ENCODE measurements around the gene IL1RAPL1. TPM values are rescaled to one million over a fixed set of nuclear protein-coding genes. Genes with fewer than 3 reads are reported as not detected.

Gene IL1RAPL1
- total and polyA plus RNA-seq, 2 donors (not counting 3 experiments of a cell fraction or from before 2014, with no cell fraction given) = 0.79 to 1.3 TPM

DNA sequence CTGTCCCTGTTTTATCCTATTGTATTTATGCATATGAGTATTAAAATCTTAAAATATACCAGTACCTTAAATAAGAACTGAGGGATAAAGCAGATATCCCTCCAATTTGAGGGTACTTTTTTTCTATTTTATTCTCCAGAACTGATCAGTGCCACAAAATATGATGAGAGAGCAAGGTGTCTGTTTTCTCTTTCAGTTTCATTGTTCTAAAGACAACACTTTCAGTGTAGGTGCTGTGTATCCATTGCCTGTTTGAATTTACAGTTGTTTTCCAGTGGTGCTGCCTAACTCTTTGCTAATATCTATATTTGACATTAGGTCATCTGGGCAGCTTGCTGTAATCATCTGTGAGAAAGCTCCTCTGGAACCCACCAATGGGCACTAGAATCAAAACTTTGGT lies 394.7 kb downstream of the IL1RAPL1 start:
- Histone ChIP-seq H3K36me3 (ENCODE audit: control insufficient read depth in 2 of 2, extremely low read depth in 1 of 2, insufficient read depth in 2 of 2, low read length in 2 of 2) (no peaks in the 10 kb centered on the region), H3K27ac (ENCODE audit: insufficient read depth, low read depth, low read length) (no peak overlapping the region), H2AFZ (ENCODE audit: low read depth, low read length) (no peak overlapping the region), H3K4me3 (replicated peaks in 1 of 3; ENCODE audit: insufficient read depth in 1 of 3, low read depth in 1 of 3, low read length in 3 of 3) (no peak overlapping the region), H3K9ac (replicated peaks; ENCODE audit: extremely low read depth, insufficient read depth, low read length) (no peak overlapping the region), H3K79me2 (ENCODE audit: control insufficient read depth, insufficient read depth, low read length) (no peaks in the 10 kb centered on the region), H3K27me3 (ENCODE audit: control insufficient read depth in 2 of 2, insufficient read depth in 2 of 2, low read length in 2 of 2) (no peaks in the 10 kb centered on the region), H3K9me1 (replicated peaks; ENCODE audit: control insufficient read depth, extremely low read depth, insufficient read depth, low read length) (no peaks in the 10 kb centered on the region), H3K9me3 (replicated peaks; ENCODE audit: control insufficient read depth, insufficient read depth, low read length) (no peaks in the 10 kb centered on the region), H3K4me2 (ENCODE audit: insufficient read depth, low read length) (no peak overlapping the region), H3K4me1 (ENCODE audit: control insufficient read depth, extremely low read depth, insufficient read depth, low read length) (no peaks in the 10 kb centered on the region), H4K20me1 (replicated peaks; ENCODE audit: control insufficient read depth, extremely low read depth, insufficient read depth, low read length) (no peaks in the 10 kb centered on the region)
- TF ChIP-seq, protein P1, sequence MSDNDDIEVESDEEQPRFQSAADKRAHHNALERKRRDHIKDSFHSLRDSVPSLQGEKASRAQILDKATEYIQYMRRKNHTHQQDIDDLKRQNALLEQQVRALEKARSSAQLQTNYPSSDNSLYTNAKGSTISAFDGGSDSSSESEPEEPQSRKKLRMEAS (IDR thresholded peaks at IDR 0.05; ENCODE audit: insufficient read depth, insufficient read length) = no peak
- TF ChIP-seq, protein P2, sequence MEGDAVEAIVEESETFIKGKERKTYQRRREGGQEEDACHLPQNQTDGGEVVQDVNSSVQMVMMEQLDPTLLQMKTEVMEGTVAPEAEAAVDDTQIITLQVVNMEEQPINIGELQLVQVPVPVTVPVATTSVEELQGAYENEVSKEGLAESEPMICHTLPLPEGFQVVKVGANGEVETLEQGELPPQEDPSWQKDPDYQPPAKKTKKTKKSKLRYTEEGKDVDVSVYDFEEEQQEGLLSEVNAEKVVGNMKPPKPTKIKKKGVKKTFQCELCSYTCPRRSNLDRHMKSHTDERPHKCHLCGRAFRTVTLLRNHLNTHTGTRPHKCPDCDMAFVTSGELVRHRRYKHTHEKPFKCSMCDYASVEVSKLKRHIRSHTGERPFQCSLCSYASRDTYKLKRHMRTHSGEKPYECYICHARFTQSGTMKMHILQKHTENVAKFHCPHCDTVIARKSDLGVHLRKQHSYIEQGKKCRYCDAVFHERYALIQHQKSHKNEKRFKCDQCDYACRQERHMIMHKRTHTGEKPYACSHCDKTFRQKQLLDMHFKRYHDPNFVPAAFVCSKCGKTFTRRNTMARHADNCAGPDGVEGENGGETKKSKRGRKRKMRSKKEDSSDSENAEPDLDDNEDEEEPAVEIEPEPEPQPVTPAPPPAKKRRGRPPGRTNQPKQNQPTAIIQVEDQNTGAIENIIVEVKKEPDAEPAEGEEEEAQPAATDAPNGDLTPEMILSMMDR (IDR thresholded peaks at IDR 0.05; ENCODE audit: extremely low read depth in 1 of 2, insufficient read depth in 1 of 2, low read depth in 1 of 2, low read length in 2 of 2) = no peak
- TF ChIP-seq POLR2A (IDR thresholded peaks at IDR 0.05; ENCODE audit: low read depth, low read length) (no peak), GATA2 (IDR thresholded peaks at IDR 0.05; ENCODE audit: insufficient read depth, insufficient read length, low read depth, low read length) (no peak), FOS (IDR thresholded peaks at IDR 0.05; ENCODE audit: borderline replicate concordance, insufficient read depth, low read length) (no peak), MYC (IDR thresholded peaks at IDR 0.05; ENCODE audit: low read depth, low read length) (no peak), JUN (IDR thresholded peaks at IDR 0.05; ENCODE audit: borderline replicate concordance, insufficient read depth, insufficient read length, low read depth) (no peak), POLR2AphosphoS5 (IDR thresholded peaks at IDR 0.05; ENCODE audit: insufficient read depth, low read depth, low read length) (no peak), EZH2 (IDR thresholded peaks at IDR 0.05; ENCODE audit: borderline replicate concordance, low read depth, low read length, severe bottlenecking) (no peak)
- intact Hi-C loops (cut with micrococcal nuclease) = no loop called here
- DNase-seq (ENCODE audit: low read depth, low spot score) = no peak
- dilution Hi-C loops (cut with MboI; ENCODE audit: extremely low pct_ligation_motif_present, low sequenced_read_pairs) = no loop called here
- CTCF ChIA-PET = no interaction called here
- POLR2A ChIA-PET = no interaction called here
- no TSS peak for BruUV-seq (replicated peaks)
- no peak for FAIRE-seq

All from endothelial cell of umbilical vein (primary cell).